C4-2B (cell line): ENCODE measurements around the gene XYLT1.

Experiments
- H3K27ac ChIP-seq: fragments of 450-650 bp; 2 replicates; pipeline ENCODE4 v1.5.1; 2017
- ZFX ChIP-seq: fragments of 450-650 bp; IDR thresholded peaks from 2 replicates; pipeline ENCODE4 v1.6.1; 2017
- TF ChIP-seq, protein P1 (sequence below): fragments of 450-650 bp; conservative IDR thresholded peaks from 2 replicates; pipeline ENCODE4 v1.5.1; 2017; ENCODE audit warnings: mild to moderate bottlenecking

The XYLT1 gene

DNA sequence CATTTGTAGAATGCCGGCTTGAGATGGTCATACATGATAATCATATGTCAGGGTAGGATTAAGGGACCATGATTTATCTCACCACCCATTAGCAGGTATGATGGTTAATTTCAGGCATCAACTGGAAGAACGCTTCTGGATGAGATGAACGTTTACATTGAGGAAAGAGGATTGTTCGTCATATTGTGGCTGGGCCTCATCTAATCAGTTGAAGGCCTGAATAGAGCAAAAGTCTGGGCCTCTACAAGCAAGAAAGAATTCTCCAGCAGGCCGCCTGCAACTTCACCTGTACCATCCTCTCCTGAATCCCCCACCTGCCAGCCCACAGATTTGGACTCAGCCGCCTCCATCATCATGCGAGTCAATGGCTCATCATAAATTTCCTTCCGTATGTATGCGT lies 30.6 kb upstream of the XYLT1 start:
- H3K27ac ChIP-seq, result no peak overlapping the region
- TF ChIP-seq, protein P1, sequence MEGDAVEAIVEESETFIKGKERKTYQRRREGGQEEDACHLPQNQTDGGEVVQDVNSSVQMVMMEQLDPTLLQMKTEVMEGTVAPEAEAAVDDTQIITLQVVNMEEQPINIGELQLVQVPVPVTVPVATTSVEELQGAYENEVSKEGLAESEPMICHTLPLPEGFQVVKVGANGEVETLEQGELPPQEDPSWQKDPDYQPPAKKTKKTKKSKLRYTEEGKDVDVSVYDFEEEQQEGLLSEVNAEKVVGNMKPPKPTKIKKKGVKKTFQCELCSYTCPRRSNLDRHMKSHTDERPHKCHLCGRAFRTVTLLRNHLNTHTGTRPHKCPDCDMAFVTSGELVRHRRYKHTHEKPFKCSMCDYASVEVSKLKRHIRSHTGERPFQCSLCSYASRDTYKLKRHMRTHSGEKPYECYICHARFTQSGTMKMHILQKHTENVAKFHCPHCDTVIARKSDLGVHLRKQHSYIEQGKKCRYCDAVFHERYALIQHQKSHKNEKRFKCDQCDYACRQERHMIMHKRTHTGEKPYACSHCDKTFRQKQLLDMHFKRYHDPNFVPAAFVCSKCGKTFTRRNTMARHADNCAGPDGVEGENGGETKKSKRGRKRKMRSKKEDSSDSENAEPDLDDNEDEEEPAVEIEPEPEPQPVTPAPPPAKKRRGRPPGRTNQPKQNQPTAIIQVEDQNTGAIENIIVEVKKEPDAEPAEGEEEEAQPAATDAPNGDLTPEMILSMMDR, result no peak
- no peak for TF ChIP-seq ZFX

DNA sequence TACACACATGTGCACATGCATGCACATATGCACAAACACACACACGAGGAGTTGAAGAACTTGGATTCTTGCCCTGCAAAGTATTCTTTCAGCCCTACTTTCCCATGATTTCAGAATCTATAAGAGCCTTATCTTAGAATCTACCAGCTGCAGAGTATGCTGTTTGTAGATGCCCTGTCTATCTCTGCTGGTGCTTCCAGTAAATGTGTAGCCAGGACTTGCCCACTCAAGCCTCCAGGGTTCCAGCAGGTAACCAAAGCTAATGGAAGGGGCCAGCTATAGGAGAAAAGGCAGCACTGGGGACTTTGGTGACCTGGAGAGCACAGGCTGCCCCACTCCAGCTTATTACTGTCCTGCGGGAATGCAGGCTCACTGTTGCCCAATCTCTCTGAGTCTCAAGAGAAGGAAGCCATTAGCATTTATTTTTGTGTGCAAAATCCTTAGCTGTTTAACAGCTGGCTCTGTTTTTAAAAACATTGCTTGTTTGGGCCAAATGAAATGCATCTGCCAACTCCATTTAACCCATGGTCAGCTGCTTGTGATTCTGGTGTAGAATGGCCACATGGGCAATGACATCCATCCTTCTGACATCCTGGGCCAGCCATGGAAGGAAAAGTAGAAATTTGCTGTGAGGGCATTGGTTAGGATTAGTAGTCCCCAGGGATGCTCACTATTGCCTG lies 28.6 kb upstream of the XYLT1 start:
- TF ChIP-seq ZFX, result no peak
- TF ChIP-seq, protein P1, result no peak
- no peak overlapping the region for H3K27ac ChIP-seq

DNA sequence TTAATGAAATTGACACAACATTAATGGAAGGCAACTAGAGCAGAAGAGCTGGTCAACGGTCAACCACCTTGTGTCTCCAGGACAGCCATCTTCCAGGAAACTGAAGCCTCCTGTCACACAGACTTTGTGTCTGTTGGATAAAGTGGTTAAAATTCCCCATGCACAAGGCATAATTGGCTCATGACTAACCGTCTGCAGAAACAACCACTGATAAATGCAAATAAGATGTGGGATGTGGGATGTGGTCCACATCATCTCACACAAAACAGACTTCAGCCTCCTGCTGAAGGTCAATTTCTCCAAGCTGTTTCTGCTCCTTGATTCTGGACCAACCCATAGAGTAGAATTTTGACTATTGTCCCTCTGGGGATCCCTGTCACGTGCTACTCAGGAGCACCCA lies 26.9 kb upstream of the XYLT1 start:
- no peak for TF ChIP-seq ZFX
- TF ChIP-seq, protein P1, result no peak
- no peak overlapping the region for H3K27ac ChIP-seq

DNA sequence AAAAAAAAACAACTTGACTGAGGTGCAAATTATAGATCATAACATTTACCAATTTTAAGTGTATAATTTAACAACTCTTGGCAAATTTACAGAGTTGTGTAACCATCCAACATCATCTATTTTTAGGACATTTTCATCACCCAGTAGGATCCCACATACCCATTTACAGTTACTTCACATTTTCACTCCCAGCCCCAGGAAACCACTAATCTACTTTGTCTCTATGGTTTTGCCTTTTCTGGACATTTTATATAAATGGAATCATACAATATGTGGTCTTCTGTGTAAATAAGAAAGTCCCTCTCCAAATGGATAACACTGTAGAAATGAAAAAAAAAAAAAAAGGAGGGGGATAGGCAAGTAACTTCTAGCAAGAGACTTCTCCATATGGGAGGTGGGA lies 26.1 kb upstream of the XYLT1 start:
- no peak overlapping the region for H3K27ac ChIP-seq
- TF ChIP-seq ZFX, result no peak
- TF ChIP-seq, protein P1, result no peak

DNA sequence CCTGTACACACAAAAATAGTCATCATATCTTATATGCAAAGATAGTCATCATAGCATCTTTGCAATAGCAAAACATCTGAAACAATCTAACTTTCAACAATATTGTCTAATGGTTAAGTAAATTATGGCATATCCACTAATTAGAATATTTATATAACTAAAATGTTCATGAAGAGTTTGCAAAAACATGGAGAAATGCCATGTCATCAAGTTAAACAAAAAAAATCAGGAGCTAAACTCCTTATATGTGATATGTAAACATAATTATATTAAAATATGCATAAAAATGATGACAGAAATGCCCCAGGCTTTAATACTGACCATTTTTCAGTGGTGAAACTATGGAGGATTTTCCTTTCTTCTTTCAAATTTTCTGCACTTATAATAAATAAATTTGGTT lies 22.3 kb upstream of the XYLT1 start:
- TF ChIP-seq, protein P1, result no peak
- TF ChIP-seq ZFX, result no peak

DNA sequence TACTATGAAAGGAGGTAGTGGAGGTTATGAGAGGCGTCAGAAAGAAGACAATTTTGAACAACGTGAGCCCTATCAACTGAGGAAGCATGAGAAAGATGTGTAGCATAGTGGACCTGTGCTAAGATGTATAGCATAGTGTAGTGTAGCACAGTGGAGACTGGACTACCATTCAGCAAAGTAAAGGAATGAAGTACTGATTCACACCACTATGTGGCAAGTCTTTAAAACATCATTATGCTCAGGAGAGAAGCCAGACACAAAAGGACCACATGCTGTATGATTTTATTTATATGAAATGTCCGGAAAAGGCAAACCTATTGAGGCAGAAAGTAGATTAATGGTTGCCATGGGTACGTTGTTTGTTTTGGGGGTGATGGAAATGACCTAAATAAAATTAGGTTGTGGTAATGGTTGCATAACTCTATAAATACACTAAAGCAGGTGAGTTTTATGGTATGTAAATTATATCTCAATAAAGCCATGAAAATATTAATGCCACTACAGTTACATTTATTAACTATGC lies 20.4 kb upstream of the XYLT1 start:
- no peak overlapping the region for H3K27ac ChIP-seq
- TF ChIP-seq, protein P1, result no peak
- no peak for TF ChIP-seq ZFX

More for the DNA sequence above, 22.3 kb upstream of the XYLT1 start:
- no peak overlapping the region for H3K27ac ChIP-seq

DNA sequence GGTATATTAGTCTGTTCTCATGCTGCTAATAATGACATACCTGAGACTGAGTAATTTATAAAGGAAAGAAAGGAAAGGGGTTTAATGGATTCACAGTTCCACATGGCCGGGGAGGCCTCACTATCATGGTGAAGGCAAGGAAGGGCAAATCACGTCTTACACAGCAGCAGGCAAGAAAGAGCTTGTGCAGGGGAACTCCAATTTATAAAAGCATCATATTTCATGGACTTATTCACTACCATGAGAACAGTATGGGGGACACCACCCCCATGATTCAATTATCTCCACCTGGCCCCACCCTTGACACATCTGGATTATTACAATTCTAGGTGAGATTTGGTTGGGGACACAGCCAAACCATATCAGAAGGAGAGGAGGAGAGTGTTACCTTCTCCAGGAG lies 17.7 kb upstream of the XYLT1 start:
- no peak for TF ChIP-seq ZFX
- TF ChIP-seq, protein P1, result no peak
- H3K27ac ChIP-seq, result no peak overlapping the region
